ENCODE measurements around the gene COL5A3.
"Not testable (repeated sequence)": the region's sequence is repeated elsewhere in the genome, so short reads cannot be mapped to it uniquely, and the experiment has no call there.

The COL5A3 gene

DNA sequence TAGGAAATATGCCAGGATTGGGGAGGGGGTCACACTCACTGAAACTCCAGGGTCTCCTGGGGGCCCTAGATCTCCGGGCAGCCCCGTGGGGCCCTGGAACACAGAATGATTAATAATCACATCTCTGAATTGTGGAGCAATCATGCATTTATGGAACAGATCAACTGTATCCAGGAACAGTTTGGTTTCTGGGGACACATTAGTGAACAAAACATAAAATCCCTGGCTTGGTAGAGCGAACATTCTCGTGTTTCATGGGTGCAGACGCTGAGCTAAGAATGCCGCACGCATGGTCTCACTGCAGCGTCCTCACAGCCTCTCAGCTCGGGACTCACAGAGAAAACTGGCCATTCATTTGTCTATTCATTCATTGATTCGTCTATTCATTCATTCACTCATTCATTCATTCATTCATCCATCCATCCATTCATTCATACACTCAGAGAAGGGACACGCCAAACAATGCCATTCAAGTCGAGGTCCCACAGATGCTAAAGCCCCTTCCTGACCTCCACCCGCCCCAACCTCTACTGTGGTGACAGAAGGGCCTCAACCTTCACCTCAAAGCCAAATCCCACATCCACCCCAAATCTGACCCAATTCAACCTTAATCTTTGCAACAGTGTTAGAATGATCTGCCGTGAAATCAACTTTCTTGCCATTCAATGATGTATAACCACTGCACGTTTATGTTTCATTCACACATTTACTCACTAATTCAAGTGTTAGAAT lies 39.0 kb downstream of the COL5A3 start:
- no peak for DNase-seq (ENCODE audit: low spot score)

DNA sequence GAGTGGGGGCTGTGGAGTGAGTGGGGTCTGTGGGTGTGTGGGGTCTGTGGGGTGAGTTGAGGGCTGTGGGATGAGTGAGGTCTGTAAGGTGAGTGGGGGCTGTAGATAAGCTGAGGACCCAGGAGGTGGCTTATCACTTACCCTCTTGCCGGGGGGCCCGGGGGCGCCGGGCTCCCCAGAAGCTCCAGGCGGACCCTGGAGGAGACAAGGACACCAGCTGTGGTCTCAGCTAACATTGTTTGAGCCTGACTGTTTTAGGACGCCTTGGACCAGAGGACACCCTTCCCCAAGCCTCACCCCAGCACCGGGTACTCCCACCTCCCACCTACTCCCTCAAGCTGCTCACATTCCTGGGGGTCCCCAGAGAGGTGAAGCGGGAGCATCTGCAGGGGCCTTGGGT lies 39.8 kb downstream of the COL5A3 start:
- DNase-seq (ENCODE audit: low spot score): no peak

DNA sequence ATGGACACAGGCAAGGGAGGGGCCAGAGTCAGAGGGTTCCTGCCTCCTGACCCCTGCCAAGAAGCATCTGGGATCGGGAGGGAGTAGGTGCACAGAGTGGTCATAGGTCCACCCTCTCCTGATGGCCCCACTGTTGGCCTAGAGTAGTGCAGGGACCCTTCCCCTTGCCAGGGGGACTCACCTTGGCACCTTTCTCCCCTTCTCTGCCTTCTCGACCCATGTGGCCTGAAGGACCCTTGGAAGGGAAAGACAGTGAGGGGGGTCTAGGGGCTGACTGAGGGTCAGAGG lies 40.7 kb downstream of the COL5A3 start:
- no peak for DNase-seq (ENCODE audit: low spot score)

DNA sequence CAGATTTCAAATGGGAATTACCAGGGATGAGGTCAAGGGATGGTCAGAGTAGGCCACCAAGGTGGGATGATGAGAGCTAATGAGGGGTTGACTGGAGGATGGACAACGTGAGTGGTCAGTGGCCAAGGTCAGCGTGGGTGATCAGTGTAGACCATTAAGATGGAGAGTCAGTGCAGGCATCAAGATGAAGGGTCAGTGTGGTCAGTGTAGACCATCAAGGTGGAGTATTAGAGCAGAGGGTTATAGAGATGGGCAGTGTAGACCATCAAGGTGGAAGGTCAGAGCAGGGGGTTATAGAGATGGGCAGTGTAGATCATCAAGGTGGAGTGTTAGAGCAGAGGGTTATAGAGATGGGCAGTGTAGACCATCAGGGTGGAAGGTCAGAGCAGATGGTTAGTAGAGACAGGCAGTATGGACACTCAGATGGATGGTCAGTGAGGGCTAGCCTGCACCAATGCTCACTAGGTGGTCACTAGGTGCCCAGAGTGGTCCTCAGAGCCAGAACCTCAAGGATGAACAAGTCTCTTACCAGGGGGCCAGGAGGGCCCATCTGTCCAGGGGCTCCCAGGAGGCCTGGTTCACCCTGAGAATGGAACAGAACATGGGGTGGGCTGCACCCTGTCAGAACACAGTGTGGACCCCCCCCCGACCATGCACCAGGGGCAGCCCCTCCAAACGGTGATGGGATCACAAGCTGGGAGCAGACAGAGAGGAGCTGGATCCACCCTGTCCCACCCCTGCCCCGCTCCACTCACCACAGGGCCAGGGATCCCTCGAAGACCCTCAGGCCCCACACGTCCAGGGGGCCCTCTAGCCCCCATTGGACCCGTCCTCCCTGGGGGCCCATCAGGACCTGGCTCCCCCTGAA lies 41.2 kb downstream of the COL5A3 start:
- DNase-seq (ENCODE audit: low spot score): no peak

DNA sequence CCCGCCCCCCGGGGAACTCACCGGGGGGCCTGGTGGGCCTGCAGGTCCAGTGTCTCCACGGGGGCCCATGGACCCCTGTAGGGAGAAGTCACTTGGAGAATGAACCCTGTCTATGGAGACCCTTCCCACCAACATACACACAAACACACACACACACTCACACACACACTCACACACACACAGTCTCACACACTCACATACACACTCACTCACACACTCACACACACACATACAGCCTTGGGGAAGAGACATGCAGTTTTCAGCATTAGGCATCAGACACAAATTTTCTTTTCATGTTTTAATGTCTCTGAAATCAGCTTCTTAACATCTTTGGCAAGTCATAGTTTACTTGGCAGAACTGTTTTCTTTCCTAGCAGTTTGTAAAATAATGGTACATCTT lies 43.0 kb downstream of the COL5A3 start:
- no peak for DNase-seq (ENCODE audit: low spot score)

DNA sequence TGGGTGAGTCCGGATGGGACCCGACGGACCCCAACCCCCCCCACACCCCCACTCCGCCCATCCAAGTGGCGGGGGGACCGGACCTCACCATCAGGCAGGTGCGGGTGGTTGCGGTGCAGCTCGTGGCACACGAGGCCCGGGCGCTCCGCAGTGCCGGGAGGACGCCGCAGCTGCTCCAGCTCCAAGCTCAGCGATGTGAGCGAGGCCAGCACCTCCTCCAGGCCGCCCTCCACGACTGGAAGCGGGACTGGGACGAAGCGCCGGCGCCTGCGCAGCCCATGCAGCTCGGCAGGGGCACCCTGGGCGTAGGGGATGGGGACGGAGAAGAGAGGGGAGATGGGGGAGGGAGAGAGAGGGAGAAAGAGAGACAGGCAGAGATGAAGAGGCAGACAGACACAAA lies 43.9 kb downstream of the COL5A3 start:
- DNase-seq (ENCODE audit: low spot score): no peak

DNA sequence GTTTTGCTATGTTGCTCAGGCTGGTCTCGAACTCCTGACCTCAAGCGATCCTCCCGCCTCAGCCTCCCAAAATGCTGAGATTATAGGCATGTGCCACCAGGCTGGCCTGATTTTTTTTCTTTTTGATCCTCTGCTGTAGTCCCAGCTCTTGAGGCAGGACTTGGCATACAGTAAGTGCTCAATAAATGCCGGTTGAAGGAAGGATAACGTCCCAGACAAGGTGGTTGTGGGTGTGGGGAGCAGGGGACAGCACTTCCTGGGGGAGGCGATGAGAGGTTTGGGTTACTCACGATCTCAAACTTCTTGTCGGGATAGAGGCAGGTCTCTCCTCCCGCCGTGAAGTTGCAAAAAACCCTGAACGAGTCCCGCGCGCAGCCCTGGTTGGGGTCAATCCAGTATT lies 44.3 kb downstream of the COL5A3 start:
- DNase-seq (ENCODE audit: low spot score): no peak

DNA sequence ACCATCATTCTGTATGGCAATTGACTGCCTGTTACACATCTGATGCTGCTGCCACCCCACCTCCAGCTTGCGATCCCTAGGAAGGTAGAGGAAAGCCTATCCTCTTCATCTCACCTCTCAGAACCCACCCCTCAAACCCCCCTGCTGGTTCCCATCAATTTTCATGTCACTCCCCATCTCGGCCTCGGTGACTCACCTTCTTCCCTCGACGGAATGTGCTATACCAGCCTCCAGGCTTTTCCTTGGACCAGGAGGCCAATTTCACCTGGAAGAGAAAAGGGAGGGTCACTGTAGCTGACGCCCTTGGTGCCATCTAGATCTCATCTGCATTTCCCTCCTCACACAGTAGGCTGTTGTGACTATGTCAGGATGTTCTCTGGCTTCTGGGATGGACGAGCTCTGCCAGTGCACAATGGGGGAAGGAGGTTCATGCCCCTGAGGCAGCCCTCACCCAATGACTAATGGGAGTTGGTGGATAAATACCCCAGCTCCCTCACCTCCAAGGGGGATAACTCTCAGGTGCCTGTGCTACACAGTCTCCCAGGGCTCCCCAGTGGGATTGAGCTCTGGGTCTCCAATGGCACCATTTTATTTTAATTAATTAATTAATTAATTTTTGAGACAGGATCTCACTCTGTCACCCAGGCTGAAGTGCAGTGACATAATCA lies 47.5 kb downstream of the COL5A3 start:
- DNase-seq (ENCODE audit: low spot score): no peak

DNA sequence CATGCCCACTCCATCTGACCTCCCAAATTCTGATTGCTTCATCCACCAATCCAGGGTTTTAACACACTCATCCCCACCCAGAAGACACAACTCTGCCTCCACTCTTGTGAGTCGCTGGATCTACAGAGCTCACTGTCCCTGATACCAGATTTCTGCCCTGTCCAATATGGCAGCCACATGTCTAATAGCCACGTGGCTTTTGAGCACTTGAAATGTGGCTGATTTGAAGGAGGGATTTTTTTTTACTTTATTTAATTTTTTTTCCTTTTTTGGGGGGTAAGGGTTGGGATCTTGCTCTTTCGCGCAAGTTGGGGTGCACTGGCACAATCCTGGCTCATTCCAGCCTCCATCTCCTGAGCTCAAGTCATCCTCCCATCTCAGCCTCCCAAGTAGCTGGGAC lies 49.2 kb downstream of the COL5A3 start:
- no peak for DNase-seq (ENCODE audit: low spot score)

DNA sequence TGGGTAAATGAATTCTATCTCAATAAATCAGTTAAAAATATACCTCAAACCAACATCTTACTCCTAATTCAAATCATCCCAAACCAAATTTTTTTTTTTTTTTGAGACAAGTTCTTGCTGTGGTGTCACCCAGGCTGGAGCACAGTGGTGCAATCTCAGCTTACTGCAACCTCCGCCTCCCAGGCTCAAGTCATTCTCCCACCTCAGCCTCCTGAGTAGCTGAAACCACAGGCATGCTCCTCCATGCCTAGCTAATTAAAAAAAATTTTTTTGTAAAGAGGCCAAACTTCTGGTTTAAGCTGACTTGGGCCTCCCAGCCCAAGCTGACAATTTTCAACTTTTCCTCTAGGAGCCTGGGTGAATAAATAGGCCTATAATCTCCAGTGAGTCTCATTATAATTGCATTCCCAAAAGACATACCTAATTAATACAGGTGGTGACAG lies 51.9 kb downstream of the COL5A3 start:
- no peak for DNase-seq (ENCODE audit: low spot score)

DNA sequence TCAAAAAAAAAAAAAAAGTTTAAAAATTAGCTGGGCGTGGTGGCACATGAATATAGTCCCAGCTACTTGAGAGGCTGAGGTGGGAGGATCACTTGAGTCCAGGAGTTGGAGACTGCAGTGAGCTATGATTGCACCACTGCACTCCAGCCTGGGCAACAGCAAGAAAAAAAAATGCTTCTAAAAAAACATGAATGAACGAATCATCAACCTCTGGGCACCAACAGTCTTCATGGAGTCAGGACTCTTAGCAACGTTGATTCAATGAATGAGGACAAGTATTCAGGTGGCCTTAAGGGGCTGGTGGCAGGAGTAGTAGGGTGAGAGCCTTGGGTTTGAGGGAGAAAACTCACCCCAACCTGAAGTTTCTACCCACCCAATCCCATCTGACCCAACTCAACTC lies 53.3 kb downstream of the COL5A3 start:
- no peak for DNase-seq (ENCODE audit: low spot score)

DNA sequence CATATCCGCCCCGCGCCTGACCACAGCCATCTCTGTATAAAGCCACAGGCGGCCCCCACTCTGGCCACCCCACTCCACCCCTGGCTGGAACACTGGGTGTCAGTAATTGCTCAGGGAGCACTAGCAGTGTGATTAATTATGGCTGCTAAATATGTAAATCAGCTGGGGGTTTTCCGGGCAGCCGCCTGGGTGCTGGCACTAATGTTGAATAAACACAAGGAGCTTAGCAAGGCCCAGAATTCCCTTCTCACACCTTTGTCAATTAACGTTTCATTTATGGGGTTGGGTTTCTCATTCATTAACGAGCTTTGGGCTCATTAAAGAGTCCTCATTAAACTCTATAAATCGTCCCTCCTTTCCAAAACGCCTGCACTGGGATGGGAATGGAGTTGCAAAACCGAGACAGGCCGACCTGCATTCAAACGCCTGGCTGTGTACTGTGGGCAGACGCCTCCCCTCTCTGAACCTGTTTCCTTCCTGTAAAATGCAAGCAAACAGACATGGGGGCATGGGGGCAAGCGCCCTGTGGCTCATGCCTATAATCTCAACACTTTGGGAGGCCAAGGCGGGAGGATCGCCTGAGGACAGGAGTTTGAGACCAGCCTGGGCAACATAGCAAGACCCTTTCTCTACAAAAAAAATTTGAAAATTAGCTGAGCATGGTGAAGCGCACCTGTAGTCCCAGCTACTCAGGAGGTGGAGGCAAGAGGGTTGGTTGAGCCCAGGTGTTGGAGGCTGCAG lies 56.3 kb downstream of the COL5A3 start:
- no peak for DNase-seq (ENCODE audit: low spot score)

DNA sequence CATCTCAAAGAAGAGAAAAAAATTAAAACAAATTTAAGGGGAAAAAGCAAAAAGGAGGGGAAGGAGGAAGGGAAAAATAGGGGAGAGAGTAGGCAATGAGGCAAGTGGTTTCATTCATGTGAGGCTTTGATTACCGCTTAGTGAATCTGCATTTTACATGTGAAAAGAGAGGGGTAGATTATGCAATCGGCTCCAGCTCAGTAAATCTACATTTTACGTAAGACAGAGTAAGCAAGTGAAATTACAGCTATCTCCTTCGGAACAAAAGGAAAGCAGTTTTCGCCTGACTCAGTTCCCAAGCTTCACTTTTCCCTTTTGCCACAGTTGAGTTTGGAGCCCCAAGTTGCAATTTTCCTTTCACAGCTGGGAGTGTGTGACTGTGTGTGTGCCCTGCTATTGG lies 58.0 kb downstream of the COL5A3 start:
- no peak for DNase-seq (ENCODE audit: low spot score)

DNA sequence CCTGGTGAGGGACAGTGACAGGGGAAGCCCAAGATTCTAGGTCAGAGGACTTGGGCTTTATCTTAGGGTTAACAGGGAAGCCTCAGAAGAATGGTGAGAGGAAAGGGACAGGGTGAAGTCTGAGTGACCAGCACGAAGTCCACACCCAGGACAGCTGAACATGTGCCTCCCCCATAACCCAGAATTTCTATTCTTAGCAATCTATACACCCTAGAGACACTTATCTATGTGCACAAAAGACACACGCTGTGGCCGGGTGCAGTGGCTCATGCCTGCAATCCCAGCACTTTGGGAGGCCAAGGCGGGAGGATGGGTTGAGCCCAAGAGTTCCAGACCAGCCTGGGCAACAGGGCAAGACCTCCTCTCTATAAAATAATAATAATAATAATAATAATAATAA lies 62.9 kb downstream of the COL5A3 start:
- no peak for DNase-seq (ENCODE audit: low spot score)

DNA sequence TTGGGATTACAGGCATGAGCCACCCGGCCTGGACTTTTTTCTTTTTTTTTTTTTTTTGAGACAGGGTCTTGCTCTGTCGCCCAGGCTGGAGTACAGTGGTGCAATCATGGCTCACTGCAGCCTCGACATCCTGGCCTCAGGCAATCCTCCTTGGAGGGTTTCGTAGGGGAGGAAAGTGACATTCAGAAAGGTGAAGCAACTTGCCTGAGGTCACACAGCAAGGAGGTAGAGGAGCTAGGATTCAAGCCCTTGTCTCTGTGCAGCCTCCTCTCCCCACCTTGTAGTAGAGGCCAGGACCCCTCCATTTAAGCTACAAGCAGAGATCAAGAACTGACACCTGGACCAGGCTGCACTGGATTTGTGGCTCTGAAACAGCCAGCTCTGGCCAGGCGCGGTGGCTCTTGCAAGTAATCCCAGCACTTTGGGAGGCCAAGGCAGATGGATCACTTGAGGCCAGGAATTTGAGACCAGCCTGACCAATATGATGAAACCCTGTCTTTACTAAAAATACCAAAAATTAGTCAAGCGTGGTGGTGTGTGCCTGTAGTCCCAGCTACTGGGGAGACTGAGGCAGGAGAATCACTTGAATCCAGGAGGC lies 63.7 kb downstream of the COL5A3 start:
- DNase-seq (ENCODE audit: low spot score): not testable (repeated sequence)

DNA sequence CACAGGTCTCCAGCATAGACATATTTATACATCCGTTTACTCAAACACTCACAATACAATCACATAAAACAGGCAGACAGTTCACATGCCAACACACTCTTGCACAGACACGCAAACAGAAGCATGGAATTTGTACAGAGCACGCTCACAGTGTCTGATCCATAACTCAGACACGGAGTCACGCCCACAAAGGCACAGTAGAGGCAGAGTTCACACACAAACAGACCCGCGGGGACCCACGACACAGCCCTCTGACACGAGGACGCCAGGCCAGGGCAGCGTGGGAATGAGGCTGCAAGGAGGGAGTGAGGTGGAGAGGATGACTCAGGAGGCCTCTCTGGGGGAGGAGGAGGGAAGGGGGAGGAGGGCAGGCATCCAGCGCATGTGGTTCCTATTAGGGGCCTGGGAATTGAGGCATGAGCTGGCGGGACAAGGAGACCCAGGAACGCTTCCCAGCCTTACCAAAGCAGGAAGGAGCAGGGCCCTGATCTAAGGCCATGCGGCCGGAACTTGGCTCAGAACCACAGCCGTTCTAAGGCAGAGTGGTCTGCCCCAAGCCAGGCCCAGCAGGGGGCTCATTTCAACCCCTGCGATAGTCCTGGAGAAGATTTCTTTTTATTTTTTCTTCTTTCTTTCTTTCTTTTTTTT lies 64.9 kb downstream of the COL5A3 start:
- peak; percentile 17 for DNase-seq (ENCODE audit: low spot score)

DNA sequence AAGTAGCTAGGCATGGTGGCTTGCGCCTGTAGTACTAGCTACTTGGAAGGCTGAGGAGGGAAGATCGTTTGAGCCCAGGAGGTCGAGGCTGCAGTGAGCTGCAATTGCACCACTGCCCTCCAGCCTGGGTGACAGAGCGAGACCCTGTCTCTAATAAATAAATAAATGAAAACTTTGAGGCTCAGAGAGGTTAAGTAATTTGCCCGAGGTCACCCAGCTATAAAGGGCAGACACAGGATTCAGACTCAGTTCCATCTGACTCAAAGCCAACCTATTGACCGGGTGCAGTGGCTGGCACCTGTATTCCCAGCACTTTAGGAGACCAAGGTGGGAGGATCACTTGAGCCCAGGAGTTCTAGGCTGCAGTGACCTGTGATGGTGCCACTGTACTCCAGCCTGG lies 66.6 kb downstream of the COL5A3 start:
- no peak for DNase-seq (ENCODE audit: low spot score)

DNA sequence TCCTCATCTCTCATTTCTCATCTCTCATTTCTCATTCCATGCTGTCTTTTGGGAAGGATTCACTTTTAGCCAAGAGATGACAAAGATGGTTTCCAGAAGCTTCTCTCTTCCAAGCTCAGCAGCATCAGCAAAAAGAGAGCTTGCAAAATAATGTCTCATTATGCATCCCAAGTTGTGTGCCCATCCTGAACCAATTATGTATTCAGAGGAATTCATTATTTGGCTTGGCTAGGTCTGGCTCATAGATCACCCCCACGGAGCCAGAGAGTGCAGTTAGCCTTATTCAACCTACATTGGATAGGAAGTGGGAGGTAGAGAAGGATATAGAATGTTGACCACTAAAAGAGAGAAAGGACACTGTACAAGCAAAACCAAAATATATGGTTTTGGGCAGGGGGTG lies 68.6 kb downstream of the COL5A3 start:
- DNase-seq (ENCODE audit: low spot score): no peak

DNA sequence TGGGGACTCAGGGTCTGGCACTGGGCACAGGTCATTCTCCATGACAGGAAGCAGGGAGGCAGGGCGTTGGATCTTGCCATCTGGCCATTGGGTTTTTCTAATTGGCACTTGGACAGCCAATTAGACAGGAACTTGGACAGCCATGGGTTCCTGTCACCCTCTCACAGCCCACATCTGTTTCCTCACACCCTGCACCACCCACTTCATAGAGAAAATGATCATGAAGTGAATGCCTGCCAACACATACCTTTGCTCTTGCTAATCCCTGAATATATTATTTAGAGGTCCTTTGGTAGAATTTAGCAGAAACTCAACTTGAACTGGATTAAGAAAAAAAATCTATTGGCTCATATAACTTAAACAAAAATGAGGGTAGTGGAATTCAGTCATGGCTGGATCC lies 69.1 kb downstream of the COL5A3 start:
- no peak for DNase-seq (ENCODE audit: low spot score)

DNA sequence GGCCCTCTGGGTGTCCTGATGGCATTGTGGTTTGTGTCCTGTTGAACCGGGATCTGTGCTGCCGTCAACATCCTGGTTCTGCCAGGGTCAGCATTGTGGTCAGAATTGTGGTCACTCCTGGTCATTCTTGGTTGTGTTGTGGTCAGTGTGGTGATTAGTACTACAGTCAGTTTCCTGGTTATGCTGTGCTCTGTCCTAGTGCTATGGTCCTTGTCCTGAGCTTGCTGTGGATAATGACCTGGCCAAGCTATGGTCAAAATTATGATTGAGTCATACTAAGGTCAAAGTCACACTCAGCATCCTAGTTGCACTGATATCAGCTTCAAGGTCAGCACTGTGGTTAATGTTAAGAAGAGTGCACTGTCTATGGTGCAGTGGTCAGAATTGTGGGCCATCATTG lies 69.5 kb downstream of the COL5A3 start:
- DNase-seq (ENCODE audit: low spot score): no peak

DNA sequence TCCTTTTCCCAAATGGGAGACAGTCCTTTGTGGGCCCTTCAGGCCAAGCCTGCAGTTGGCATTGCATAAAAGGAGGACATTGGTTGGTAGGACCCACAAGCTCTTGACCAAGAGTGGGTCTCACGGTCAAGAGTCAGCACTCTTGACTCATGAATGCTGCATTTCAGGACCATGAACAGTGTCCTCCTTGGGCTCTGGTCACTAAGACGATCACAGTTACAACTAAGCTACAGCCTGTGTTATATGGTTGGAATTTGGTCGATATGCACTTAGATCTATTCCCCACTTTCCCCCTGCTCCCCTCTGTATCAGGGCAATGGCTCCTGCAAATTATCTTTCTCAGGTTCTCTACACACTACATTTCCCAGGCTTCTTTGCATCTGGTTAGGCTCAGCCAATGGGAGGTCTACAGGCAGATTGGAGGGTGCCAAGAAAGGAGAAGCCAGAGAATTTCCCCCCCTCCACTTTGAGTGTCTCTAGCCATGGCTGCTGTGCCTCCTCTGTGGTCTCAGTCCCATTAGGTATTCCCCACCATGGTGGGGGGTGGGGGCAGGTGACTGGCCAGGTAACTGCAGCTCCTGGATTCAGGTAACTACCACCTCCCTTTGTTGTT lies 70.9 kb downstream of the COL5A3 start:
- no peak for DNase-seq (ENCODE audit: low spot score)

Data from kidney capillary endothelial cell (primary cell).